ENCODE results near the gene HNRNPA1.
"Not testable (repeated sequence)": the region's sequence is repeated elsewhere in the genome, so short reads cannot be mapped to it uniquely, and the experiment has no call there.

HNRNPA1 gene

GRCh38 chr12:54277823-54278276, 2.7 kb upstream of the HNRNPA1 start:
- DNase-seq: peak; percentile 37

DNA sequence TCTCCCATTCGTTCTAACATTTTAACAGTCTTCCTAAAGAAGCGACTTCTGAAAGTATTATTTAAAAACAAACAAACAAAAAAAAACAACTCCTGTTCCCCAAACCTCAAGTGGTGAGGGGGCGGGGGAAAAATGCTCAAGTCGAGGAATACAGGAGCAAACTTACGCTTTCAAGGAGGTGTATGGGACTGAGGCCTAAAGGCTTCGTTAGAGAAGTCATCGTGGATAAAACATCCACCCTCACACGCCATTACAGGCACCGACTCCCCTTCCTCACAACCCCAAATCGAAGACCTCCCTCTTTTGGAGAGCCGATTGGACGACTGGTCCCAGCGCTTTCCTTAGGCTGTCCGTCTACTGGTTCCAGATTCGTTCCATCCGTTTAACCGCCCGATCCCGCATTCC, 1.3 kb upstream of the HNRNPA1 start:
- no peak for DNase-seq

- peak; percentile 100 for DNase-seq
These were observed 676 bp upstream of the HNRNPA1 start, which contains the start of gene CBX5 for GRCh38 chr12:54279632-54280467. CBX5 (minus strand) TSS chr12:54280122; CDS start chr12:54257650, 22,472 bp downstream.

- not testable (repeated sequence) for DNase-seq
These were observed 724 bp downstream of the HNRNPA1 start for GRCh38 chr12:54281261-54281638.

DNA sequence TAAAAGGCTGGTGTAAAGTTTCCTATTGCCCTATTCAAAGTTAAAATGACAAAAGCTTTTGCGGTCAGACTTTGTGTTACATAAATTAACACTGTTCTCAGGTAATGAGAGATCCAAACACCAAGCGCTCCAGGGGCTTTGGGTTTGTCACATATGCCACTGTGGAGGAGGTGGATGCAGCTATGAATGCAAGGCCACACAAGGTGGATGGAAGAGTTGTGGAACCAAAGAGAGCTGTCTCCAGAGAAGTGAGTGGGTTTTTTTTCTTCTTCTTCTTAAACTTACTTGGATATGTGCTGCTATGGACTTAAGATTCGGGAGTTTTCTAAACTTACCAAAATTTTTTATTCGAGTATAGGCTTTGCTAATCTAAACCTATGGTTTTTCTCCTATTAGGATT, 1.2 kb downstream of the HNRNPA1 start:
- not testable (repeated sequence) for DNase-seq

DNA sequence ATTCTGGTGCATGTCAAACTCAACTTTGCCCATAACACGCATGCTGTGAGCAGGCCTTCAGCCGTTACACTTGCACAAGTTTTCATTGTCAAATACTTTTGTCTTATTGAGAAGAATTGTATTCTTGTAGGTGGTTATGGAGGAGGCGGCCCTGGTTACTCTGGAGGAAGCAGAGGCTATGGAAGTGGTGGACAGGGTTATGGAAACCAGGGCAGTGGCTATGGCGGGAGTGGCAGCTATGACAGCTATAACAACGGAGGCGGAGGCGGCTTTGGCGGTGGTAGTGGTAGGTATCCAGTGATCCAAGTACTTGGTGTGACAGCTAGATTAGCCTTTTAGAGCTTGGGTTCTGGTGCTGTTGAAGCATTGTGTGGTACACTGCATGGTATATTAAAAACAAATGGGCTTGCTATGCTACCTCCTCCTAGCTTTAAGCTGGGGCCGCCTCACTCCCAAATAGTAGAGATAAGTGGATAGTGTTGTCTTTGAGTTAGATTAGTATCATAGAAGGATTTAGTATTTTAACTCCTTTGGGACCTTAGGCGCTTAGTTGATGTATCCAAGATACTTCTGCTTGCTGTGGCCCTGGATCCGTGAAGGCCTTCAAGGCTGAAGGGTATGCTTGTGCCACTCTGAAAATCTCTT, 2.5 kb downstream of the HNRNPA1 start:
- no peak for DNase-seq

DNA sequence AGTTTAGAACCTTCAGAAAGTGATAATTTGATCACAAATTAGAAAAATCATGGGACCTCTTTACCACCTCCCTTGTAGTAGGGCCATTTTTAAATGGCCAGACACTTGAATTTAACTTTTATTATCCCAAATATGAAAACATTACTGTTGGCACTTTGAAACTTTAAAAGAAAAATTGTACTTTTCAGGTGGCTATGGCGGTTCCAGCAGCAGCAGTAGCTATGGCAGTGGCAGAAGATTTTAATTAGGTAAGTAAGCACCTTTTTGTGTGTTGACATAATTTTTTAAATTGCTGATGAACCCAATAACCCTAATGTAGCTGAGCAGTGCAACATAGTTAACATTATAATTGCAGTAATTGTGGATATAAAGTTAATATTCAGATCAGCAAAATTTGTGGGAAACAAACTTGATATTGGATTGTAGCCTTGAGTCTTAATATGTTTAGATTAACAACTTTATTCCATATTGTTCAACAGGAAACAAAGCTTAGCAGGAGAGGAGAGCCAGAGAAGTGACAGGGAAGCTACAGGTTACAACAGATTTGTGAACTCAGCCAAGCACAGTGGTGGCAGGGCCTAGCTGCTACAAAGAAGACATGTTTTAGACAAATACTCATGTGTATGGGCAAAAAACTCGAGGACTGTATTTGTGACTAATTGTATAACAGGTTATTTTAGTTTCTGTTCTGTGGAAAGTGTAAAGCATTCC, 3.7 kb downstream of the HNRNPA1 start:
- DNase-seq: not testable (repeated sequence)

GRCh38 chr12:54285150-54286041, 4.9 kb downstream of the HNRNPA1 start:
- DNase-seq: no peak

DNA sequence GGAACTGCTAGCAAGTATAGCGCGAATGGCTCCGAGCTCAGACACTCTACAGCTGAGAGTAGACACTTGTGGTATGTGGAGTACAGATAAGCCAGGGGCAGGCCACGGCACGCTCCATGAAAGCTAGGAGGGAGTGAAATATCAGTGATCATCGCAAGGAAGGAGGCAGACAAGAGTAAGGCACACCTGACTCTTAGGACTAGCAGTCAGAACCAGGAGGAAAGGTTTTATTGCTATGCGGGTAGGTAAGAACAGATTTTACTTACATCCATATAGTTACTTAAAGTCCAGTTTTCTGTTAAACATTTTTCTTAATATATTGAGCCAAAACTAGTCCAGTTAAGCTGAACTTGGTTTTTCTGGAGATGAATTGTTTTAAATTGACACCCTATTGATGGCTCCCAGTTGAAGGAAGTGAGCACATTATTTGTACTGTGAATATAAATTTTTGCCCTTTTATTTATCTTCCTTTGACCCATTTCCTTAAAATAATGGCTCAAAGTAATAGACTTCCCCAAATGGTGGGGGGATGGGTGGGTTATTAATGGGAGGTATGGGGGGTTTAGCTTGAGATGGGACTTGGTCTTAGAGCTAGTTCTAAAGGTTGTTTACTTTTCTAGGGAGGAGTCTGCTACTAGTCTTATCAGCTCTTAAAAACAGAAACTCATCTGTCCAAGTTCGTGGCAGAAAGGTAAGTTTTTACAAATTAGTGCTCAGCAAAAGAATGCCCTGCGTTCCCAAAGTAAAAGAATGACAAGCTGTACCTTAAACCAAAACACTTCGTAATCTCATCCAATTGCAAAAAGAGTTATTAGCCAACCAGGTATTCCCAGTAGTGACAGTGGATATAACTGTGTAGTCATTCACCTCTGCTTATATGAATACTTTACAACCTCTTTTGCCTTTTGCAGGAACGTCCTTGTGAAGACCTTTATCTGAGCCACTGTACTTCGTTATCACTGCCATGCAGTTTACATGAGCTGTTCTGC, 5.8 kb downstream of the HNRNPA1 start:
- no peak for DNase-seq

DNA sequence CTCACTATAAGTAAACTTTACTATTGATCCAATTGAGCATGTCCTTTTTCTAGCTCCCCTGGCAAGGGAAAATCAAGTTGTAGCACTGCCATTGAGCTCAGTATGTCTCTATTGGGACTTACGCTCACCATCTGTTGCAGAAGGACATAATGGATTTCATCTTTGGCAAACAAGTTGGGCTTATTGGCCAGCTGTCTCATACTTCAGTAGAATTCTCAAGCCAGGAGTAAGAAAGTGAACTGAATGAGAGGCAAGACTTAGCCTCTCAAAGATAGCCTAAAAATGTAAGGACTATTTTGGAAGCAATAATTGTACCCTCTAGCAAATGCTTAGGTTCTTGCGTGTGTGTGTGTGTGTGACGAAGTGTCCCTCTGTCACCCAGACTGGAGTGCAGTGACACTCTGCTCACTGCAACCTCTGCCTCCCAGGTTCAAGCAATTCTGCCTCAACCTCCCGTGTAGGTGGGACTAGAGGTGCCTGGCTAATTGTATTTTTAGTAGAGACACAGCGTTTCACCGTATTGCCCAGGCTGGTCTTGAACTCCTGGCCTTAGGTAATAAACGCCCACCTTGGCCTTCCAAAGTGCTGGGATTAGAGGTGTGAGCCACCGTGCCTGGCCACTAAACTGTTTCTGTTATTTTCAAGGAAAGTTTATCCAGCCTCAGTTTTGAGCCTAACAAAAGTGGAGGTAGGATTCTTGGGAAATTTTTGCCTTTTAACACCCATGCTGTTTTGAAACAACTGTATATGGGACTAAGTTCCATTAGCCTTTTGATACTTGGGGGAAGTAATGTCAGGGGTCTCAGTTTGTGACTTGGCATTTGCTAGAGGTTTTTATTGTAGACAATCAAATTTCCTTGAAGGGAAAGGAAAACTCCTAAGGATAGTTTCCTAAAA, 7.0 kb downstream of the HNRNPA1 start:
- DNase-seq: no peak

GRCh38 chr12:54292083-54292930, 11.8 kb downstream of the HNRNPA1 start:
- no peak for DNase-seq

- DNase-seq: no peak
These were observed 12.4 kb downstream of the HNRNPA1 start for GRCh38 chr12:54292931-54293241.

- DNase-seq: peak; percentile 35
These were observed 13.8 kb downstream of the HNRNPA1 start for GRCh38 chr12:54294152-54294952.

- DNase-seq: no peak
These were observed 14.5 kb downstream of the HNRNPA1 start for GRCh38 chr12:54294953-54295566.

DNA sequence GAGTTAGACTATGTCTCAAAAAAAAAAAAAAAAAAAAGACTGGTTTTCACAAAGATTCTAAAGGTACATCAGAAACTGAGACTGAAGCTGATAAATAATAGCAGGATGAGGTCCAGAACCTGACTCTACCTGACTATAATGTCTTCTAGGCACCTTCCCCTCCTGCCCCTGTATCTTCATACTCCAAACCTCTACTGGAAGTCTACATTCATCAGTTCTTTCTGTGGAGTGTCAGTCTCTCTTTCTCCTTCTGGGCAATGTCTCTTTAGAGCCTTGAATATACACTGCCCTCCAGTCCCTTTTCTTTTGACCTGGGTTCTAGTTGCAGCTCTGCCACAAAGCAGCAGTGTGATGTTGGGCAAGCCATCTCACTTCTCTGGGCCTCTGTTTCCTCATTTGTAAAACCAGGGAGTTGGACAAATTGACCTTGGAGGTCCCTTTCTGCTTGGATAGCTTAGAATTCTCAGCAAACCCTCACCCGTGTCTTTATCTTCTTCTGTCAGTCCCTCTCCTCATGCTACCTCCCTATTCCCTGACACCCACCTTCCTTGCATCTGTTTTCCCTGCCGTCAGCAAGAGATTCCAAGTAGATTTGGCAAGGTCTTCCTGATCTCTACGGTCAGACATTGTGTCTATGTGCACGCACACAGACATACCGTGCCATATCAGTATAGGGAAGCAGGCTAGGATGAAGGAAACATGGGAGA, 16.0 kb downstream of the HNRNPA1 start:
- no peak for DNase-seq

DNA sequence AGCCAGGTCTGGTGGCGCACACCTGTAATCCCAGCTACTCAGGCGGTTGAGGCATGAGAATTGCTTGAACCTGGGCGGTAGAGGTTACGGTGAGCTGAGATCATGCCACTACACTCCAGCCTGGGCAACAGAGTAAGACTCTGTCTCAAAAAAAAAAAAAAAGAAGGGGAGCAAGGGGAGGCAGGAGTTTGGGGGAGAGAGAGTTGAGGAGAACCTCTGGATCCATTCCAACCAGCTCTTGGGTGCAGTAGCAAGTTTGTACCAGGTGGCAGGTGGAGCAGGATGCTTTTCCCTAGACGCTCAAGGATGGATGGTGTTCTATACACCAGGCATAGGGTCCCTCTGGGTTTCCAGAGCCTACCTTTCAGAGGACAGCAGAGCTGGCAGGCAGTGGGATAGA, 18.4 kb downstream of the HNRNPA1 start:
- no peak for DNase-seq

DNA sequence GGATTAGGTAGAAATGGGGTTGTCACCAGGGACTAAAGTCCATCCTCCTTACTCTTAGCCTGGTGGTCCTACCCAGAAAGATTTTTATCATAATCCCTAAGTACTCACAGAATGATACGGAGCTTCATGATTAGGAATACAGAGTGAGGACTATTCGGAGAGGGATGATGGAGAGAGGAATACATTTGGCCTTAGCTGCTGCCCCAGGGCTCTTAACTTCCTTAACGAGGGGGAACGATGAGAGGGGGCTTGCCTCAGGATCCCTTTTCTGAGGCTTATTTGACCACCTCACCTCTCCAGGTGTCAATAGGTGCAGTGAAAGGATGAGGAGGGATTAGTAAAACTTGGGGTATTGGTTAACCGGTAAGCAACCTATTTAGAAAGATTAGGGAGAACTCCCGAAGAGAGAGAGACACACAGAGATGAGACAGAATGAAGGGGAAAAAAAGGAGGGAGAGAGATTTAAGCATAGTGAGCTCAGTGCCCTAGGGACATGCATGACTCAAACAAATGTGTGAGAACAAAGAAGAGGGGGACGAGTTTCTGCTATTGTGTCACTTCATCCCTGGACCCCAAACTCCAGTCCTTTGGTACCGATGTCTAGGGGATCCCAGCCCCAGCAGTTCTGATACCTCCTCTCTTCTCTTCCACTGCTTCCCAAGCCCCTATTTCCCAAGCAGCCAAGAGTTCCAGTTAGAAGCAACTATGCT, 19.1 kb downstream of the HNRNPA1 start:
- no peak for DNase-seq
